HTR-8/SVneo (cell line): ENCODE measurements around the gene FAH.

Source experiments
- DNase-seq: peaks from one replicate; pipeline ENCODE4 v3.0.0; 2011; ENCODE audit warnings: low spot score, mixed read lengths; ENCODE audit not compliant: insufficient read length
- FAIRE-seq: peaks from 2 replicates; lab custom pipeline; 2011; peaks lifted over from hg19 to GRCh38; lab: Jason Lieb, UNC

FAH gene

GRCh38 chr15:80217327-80217900 lies 64.6 kb downstream of the FAH start:
- no peak for FAIRE-seq
- no peak for DNase-seq

- DNase-seq (no peak), FAIRE-seq (no peak)
These were observed 67.2 kb downstream of the FAH start for GRCh38 chr15:80219955-80220354.

GRCh38 chr15:80228959-80229610 lies 76.3 kb downstream of the FAH start:
- no peak for DNase-seq
- FAIRE-seq = no peak

GRCh38 chr15:80231371-80231770 lies 78.6 kb downstream of the FAH start:
- no peak for FAIRE-seq
- DNase-seq = no peak

- DNase-seq (no peak), FAIRE-seq (no peak)
These were observed 80.8 kb downstream of the FAH start for GRCh38 chr15:80233581-80233980.

- DNase-seq (no peak), FAIRE-seq (no peak)
These were observed 82.1 kb downstream of the FAH start for GRCh38 chr15:80234883-80235282.
